B cell (primary cell): Measurements from ENCODE around the gene ATF7IP2.

Experiments used
- CTCF ChIP-seq: fragments of 200-600 bp; IDR thresholded peaks from one replicate; pipeline ENCODE4 v1.8.0; 2022; ENCODE audit warnings: antibody characterized with exemption, mild to moderate bottlenecking
- EZH2 ChIP-seq: IDR thresholded peaks from 2 replicates; pipeline ENCODE4 v1.6.1; 2012; ENCODE audit warnings: borderline replicate concordance, low read depth, mild to moderate bottlenecking, moderate library complexity, low read length; ENCODE audit not compliant: insufficient read depth, poor library complexity, severe bottlenecking

GRCh38 chr16:10504404-10504885 is 118.6 kb downstream of the ATF7IP2 start:
- TF ChIP-seq CTCF (no peak), EZH2 (no peak)
